GM12875 (cell line): Measurements from ENCODE around the gene ZCRB1.

Experiments
- H3K4me3 ChIP-seq: one replicate; pipeline ENCODE4 v1.5.1; 2011; ENCODE audit warnings: low read depth, low read length, control low read depth
- TF ChIP-seq, protein P1 (sequence below): IDR thresholded peaks from 2 replicates; pipeline ENCODE4 v1.5.1; 2011; ENCODE audit warnings: low read depth, mild to moderate bottlenecking, control low read depth, inconsistent platforms, low read length, moderate library complexity, borderline replicate concordance; ENCODE audit not compliant: insufficient read depth

ZCRB1 gene

GRCh38 chr12:42281278-42281677, 44.6 kb downstream of the ZCRB1 start:
- no peak overlapping the region for H3K4me3 ChIP-seq
- TF ChIP-seq, protein P1, sequence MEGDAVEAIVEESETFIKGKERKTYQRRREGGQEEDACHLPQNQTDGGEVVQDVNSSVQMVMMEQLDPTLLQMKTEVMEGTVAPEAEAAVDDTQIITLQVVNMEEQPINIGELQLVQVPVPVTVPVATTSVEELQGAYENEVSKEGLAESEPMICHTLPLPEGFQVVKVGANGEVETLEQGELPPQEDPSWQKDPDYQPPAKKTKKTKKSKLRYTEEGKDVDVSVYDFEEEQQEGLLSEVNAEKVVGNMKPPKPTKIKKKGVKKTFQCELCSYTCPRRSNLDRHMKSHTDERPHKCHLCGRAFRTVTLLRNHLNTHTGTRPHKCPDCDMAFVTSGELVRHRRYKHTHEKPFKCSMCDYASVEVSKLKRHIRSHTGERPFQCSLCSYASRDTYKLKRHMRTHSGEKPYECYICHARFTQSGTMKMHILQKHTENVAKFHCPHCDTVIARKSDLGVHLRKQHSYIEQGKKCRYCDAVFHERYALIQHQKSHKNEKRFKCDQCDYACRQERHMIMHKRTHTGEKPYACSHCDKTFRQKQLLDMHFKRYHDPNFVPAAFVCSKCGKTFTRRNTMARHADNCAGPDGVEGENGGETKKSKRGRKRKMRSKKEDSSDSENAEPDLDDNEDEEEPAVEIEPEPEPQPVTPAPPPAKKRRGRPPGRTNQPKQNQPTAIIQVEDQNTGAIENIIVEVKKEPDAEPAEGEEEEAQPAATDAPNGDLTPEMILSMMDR: no peak

DNA sequence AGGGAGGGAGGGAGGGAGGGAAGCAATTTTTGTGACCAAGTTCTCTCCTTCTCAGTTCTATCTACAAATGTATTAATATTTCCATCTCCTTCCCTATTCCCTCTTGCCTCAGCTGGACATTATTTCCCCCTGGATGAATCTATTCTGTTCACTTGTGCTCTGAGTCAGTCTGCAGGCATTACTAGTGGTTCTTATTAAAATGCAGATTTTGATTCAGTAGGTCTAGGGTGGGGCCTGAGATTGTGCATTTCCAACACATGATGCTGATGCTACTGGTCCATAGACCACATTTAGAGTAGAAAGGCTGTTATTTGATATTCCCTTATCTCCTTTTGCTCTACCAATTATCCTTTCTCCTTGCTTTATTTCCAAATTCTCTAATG, 47.8 kb downstream of the ZCRB1 start:
- TF ChIP-seq, protein P1: no peak
- no peak overlapping the region for H3K4me3 ChIP-seq

- no peak overlapping the region for H3K4me3 ChIP-seq
- TF ChIP-seq, protein P1: no peak
Measured at GRCh38 chr12:42277396-42278127, 48.3 kb downstream of the ZCRB1 start.

- TF ChIP-seq, protein P1: no peak
- H3K4me3 ChIP-seq: no peak overlapping the region
Measured at GRCh38 chr12:42275499-42275898, 50.4 kb downstream of the ZCRB1 start.

- TF ChIP-seq, protein P1: no peak
- no peak overlapping the region for H3K4me3 ChIP-seq
Measured at GRCh38 chr12:42273706-42274105, 52.2 kb downstream of the ZCRB1 start.

DNA sequence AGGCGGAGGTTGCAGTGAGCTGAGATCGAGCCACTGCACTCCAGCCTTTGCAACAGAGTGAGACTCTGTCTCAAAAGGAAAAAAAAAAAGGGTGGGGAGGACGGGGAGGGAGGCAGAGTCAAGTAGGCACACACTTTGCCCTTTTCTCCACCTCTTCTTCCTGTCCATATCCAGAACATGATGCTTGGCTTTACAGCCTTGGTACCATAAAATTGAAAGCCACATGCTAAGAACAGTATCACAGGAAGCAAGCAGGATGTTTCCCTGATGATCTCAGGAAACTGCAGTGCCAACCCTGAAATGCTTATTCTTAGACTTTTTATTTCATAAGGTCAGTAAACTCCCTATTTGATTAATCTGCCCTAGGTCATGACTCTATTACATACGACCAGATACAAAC, 55.3 kb downstream of the ZCRB1 start:
- TF ChIP-seq, protein P1: no peak
- no peak overlapping the region for H3K4me3 ChIP-seq
